Head of caudate nucleus (tissue), 42 donors: ENCODE results near the gene PCDHGA1.
"Not testable (repeated sequence)": the region's sequence is repeated elsewhere in the genome, so short reads cannot be mapped to it uniquely, and the experiment has no call there.

Experiments used
- DNase-seq, 42 donors: peaks; one replicate each; pipeline versions ENCODE4 v3.0.0 to v3.0.0-alpha.2; 2020 to 2021; ENCODE audit warnings: mixed read lengths in 7 of 42
- intact Hi-C: fragments of 100-400 bp; cut with DNase I; formaldehyde crosslinking; loops from one replicate; pipeline ENCODE4 v1.15.0; 2022

Gene PCDHGA1

DNA sequence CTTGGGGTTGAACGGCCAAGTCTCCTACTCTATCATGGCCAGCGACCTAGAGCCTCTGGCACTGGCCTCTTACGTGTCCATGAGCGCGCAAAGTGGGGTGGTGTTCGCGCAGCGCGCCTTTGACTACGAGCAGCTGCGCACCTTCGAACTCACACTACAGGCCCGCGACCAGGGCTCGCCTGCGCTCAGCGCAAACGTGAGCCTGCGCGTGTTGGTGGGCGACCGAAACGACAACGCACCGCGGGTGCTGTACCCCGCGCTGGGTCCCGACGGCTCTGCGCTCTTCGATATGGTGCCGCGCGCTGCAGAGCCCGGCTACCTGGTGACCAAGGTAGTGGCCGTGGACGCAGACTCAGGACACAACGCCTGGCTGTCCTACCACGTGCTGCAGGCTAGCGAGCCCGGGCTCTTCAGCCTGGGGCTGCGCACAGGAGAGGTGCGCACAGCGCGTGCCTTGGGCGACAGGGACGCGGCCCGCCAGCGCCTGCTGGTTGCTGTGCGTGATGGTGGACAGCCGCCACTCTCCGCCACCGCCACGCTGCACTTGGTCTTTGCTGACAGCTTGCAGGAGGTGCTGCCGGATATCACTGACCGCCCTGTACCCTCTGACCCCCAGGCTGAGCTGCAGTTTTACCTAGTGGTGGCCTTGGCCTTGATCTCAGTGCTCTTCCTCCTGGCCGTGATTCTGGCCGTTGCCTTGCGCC lies 69.4 kb downstream of the PCDHGA1 start:
- peak in 1 of 42 donors; percentile 24 for DNase-seq
- intact Hi-C loops = no loop called here

- intact Hi-C loops = no loop called here
- DNase-seq = peak in 14 of 42 donors; percentile 13 to 70 (median 34)
Observed at GRCh38 chr5:141402553-141403243, 72.4 kb downstream of the PCDHGA1 start, which contains the start of gene PCDHGA9. Gene PCDHGA9 (plus strand): TSS chr5:141402778. CDS start chr5:141402953, 175 bp downstream.

GRCh38 chr5:141403387-141403786 lies 73.1 kb downstream of the PCDHGA1 start:
- DNase-seq = peak in 1 of 42 donors; percentile 18
- intact Hi-C loops = no loop called here

DNA sequence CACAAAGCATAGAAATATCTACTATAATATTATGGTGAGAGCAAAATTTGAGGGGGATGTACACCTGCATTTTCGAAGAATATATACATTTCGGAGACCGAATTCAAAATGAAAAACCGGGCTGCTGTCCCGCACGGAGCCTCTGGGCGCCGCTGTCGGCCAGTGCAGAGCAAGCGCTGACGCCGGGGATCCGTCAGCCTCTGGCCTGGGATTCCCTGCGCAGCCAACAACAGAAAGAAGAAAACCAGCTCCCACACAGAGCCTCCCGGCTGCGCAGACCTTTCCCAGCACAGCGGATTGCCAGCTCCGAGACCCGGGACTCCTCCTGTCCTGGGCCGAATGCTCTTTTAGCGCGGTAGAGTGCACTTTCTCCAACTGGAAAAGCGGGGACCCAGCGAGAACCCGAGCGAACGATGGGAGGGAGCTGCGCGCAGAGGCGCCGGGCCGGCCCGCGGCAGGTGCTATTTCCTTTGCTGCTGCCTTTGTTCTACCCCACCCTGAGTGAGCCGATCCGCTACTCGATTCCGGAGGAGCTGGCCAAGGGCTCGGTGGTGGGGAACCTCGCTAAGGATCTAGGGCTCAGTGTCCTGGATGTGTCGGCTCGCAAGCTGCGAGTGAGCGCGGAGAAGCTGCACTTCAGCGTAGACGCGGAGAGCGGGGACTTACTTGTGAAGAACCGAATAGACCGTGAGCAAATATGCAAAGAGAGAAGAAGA lies 77.6 kb downstream of the PCDHGA1 start, which contains the start of gene PCDHGB6:
Gene PCDHGB6 (plus strand): TSS at position 232 of the 716 bp plus-strand sequence. CDS start 182 bp downstream, at position 414.
- peak in 3 of 42 donors; percentile 36 to 55 (median 45) for DNase-seq
- intact Hi-C loops = not testable (repeated sequence)

DNA sequence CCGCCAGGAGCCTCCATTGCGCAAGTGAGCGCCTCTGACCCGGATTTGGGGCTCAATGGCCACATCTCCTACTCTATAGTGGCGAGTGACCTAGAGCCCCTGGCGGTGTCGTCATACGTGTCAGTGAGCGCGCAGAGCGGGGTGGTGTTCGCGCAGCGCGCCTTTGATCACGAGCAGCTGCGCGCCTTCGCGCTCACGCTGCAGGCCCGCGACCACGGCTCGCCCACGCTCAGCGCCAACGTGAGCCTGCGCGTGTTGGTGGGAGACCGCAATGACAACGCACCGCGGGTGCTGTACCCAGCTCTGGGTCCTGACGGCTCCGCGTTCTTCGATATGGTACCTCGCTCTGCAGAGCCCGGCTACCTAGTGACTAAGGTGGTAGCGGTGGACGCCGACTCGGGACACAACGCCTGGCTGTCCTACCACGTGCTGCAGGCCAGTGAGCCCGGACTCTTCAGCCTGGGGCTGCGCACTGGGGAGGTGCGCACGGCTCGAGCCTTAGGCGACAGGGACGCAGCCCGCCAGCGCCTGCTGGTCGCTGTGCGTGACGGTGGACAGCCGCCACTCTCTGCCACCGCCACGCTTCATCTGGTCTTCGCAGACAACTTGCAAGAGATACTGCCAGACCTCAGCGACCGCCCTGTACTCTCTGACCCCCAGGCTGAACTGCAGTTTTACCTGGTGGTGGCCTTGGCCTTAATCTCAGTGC lies 79.4 kb downstream of the PCDHGA1 start:
- DNase-seq = peak in 1 of 42 donors; percentile 31
- intact Hi-C loops = loop anchor here (10.0 kb wide), 1 partner anchor 145 kb away; no protein-coding TSS in a partner anchor

DNA sequence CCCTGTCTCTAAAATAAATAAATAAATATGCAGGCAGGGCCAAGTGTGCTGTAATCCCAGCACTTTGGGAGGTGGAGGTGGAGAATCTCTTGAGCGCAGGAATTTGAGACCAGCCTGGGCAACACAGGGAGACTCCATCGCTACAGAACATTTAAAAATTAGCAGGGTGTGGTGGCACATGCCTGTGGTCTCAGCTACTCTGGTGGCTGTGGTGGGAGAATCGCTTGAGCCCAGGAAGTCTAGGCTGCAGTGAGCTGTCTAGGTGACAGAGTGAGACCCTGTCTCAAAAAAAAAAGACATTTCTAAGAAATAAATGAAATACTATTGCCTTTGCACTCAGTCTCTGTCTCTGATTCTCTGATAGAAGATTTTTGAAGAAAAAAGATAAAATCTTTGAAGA lies 81.3 kb downstream of the PCDHGA1 start:
- intact Hi-C loops = loop anchor here (10.0 kb wide), 1 partner anchor 143 kb away; no protein-coding TSS in a partner anchor
- no peak for DNase-seq

- peak in 10 of 42 donors; percentile 15 to 68 (median 36) for DNase-seq
- intact Hi-C loops = loop anchor here (10.0 kb wide), 1 partner anchor 142 kb away; no protein-coding TSS in a partner anchor
Observed at GRCh38 chr5:141412854-141413539, 82.7 kb downstream of the PCDHGA1 start, which contains the start of gene PCDHGA10. Gene PCDHGA10 (plus strand): TSS chr5:141412987. CDS start chr5:141413176, 189 bp downstream.

- intact Hi-C loops = loop anchor here (10.0 kb wide), 1 partner anchor 141 kb away; no protein-coding TSS in a partner anchor
- DNase-seq = peak in 1 of 42 donors; percentile 19
Observed at GRCh38 chr5:141413540-141414069, 83.3 kb downstream of the PCDHGA1 start.

- DNase-seq = not testable (repeated sequence)
- intact Hi-C loops = loop anchor here (10.0 kb wide), 1 partner anchor 140 kb away; no protein-coding TSS in a partner anchor
Observed at GRCh38 chr5:141414548-141415274, 84.4 kb downstream of the PCDHGA1 start.

- intact Hi-C loops = loop anchor here (10.0 kb wide), 1 partner anchor 140 kb away; no protein-coding TSS in a partner anchor
- DNase-seq = peak in 1 of 42 donors; percentile 27
Observed at GRCh38 chr5:141415275-141415618, 84.9 kb downstream of the PCDHGA1 start.

- intact Hi-C loops = loop anchor here (10.0 kb wide), 1 partner anchor 137 kb away; no protein-coding TSS in a partner anchor
- DNase-seq = peak in 40 of 42 donors; percentile 22 to 75 (median 50)
Observed at GRCh38 chr5:141417494-141418172, 87.3 kb downstream of the PCDHGA1 start, which contains the start of gene PCDHGB7. Gene PCDHGB7 (plus strand): TSS chr5:141417677. CDS start chr5:141417860, 183 bp downstream.

- intact Hi-C loops = loop anchor here (10.0 kb wide), 1 partner anchor 136 kb away; no protein-coding TSS in a partner anchor
- DNase-seq = peak in 1 of 42 donors; percentile 21
Observed at GRCh38 chr5:141419074-141419880, 89.0 kb downstream of the PCDHGA1 start.

DNA sequence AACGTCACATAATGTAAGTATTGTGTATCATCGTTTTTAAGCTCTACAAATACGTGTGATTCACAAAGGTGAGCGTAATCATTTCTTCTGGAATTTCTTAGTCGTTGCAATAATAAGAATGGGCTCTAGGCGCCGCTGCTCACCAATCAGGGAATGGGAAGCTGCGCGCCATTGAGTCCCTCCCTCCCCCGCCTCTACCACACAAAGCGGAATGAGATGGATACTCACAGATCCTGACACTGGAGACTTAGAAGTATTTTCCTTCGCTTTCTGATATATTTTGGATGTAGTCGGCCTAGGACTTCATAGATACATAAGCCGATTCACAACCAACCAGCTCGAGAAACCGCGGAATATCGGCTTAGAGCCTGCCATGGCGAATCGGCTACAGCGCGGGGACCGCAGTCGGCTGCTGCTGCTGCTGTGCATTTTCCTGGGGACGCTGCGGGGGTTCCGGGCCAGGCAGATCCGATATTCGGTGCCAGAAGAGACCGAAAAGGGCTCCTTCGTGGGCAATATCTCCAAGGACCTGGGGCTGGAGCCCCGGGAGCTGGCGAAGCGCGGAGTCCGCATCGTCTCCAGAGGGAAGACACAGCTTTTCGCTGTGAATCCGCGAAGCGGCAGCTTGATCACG lies 90.7 kb downstream of the PCDHGA1 start, which contains the start of gene PCDHGA11:
Gene PCDHGA11 (plus strand): TSS at position 197 of the 634 bp plus-strand sequence. CDS start 177 bp downstream, at position 374.
- intact Hi-C loops = loop anchor here (10.0 kb wide), 1 partner anchor 104 kb away; no protein-coding TSS in a partner anchor
- peak in 4 of 42 donors; percentile 30 to 55 (median 45) for DNase-seq

DNA sequence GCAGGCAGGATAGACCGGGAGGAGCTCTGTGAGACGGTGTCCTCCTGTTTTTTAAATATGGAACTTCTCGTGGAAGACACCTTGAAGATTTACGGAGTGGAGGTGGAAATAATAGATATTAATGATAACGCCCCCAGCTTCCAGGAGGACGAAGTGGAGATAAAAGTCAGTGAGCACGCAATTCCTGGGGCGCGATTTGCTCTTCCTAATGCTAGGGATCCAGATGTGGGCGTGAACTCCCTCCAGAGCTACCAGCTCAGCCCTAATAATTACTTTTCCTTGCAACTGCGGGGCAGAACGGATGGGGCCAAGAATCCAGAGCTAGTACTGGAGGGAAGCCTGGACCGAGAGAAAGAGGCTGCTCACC lies 91.2 kb downstream of the PCDHGA1 start:
- DNase-seq = peak in 1 of 42 donors; percentile 13
- intact Hi-C loops = loop anchor here (10.0 kb wide), 1 partner anchor 103 kb away; no protein-coding TSS in a partner anchor
